KMS-11 (cell line): ENCODE results near the gene RPS6KA5.

Experiments
- H2AFZ ChIP-seq: fragments of 200-600 bp; sonication (generic); 2 replicates; pipeline ENCODE4 v1.6.1; 2016; ENCODE audit warnings: antibody characterized with exemption, mixed run types, low read depth
- H3K27ac ChIP-seq: fragments of 200-600 bp; sonication (generic); 2 replicates; pipeline ENCODE4 v1.6.1; 2016; ENCODE audit warnings: mild to moderate bottlenecking, mixed run types
- H3K27me3 ChIP-seq: fragments of 200-600 bp; sonication (generic); 2 replicates; pipeline ENCODE4 v1.6.1; 2017; ENCODE audit warnings: mild to moderate bottlenecking, low read depth, mixed run types, moderate library complexity; ENCODE audit not compliant: insufficient read depth
- H3K36me3 ChIP-seq: fragments of 200-600 bp; sonication (generic); 2 replicates; pipeline ENCODE4 v1.6.1; 2017; ENCODE audit warnings: mild to moderate bottlenecking, mixed run types; ENCODE audit not compliant: insufficient read depth
- H3K4me1 ChIP-seq: fragments of 200-600 bp; sonication (generic); 2 replicates; pipeline ENCODE4 v1.6.1; 2016; ENCODE audit warnings: mild to moderate bottlenecking, low read depth, mixed run types; ENCODE audit not compliant: poor library complexity, severe bottlenecking
- H3K4me2 ChIP-seq: fragments of 200-600 bp; sonication (generic); 2 replicates; pipeline ENCODE4 v1.7.0; 2016; ENCODE audit warnings: mild to moderate bottlenecking, mixed run types
- H3K4me3 ChIP-seq: fragments of 200-600 bp; sonication (generic); IDR thresholded peaks from 2 replicates; pipeline ENCODE4 v1.6.1; 2017; ENCODE audit warnings: low read depth, low read length, mixed read lengths; ENCODE audit not compliant: insufficient read depth
- H3K79me2 ChIP-seq: fragments of 200-600 bp; sonication (generic); 2 replicates; pipeline ENCODE4 v1.6.1; 2016; ENCODE audit warnings: low read depth, mixed run types; ENCODE audit not compliant: insufficient read depth
- H3K9ac ChIP-seq: fragments of 200-600 bp; sonication (generic); 2 replicates; pipeline ENCODE4 v1.6.1; 2016; ENCODE audit warnings: mild to moderate bottlenecking, mixed run types
- H4K20me1 ChIP-seq: fragments of 200-600 bp; sonication (generic); 2 replicates; pipeline ENCODE4 v1.6.1; 2016; ENCODE audit warnings: mild to moderate bottlenecking, mixed run types; ENCODE audit not compliant: insufficient read depth
- CTCF ChIP-seq: fragments of 200-600 bp; sonication (generic); conservative IDR thresholded peaks from 2 replicates; pipeline ENCODE4 v1.6.1; 2017; ENCODE audit warnings: low read depth, mild to moderate bottlenecking, antibody characterized with exemption, low read length, moderate library complexity, mixed read lengths

The RPS6KA5 gene

GRCh38 chr14:90905531-90905930 lies 154.9 kb downstream of the RPS6KA5 start:
- no peak overlapping the region for H3K4me2 ChIP-seq
- no peaks in the 10 kb centered on the region for H3K36me3 ChIP-seq
- H3K9ac ChIP-seq: no peak overlapping the region
- H3K27ac ChIP-seq: no peak overlapping the region
- no peaks in the 10 kb centered on the region for H3K4me1 ChIP-seq
- H4K20me1 ChIP-seq: no peaks in the 10 kb centered on the region
- TF ChIP-seq CTCF: no peak
- H3K79me2 ChIP-seq: no peaks in the 10 kb centered on the region
- no peak overlapping the region for H3K4me3 ChIP-seq
- H3K27me3 ChIP-seq: no peaks in the 10 kb centered on the region
- H2AFZ ChIP-seq: no peak overlapping the region

DNA sequence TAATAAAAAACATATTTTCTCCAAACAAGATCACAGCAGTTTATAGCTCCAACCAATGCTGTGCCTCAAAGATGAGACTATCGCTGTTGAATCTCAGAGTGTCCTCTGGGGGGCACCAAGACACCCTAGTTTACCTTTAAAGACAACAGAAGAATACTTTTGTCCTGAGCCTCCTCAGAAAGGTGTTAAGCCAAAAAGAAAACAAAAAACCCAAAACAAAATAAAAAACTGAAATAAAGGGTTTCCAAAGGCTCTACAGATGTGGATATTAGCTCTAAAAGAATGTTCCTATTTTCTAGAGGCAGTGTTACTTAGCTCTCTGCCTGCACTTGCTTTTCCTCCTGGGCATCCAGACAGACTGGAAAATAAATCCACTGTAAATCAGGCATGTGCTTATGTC lies 157.3 kb downstream of the RPS6KA5 start:
- TF ChIP-seq CTCF: peak; percentile 57
- no peak overlapping the region for H3K4me3 ChIP-seq
- no peak overlapping the region for H3K9ac ChIP-seq

GRCh38 chr14:90900476-90901083 lies 159.9 kb downstream of the RPS6KA5 start:
- H3K36me3 ChIP-seq: no peaks in the 10 kb centered on the region
- no peaks in the 10 kb centered on the region for H3K4me1 ChIP-seq
- H3K79me2 ChIP-seq: no peaks in the 10 kb centered on the region
- H3K27ac ChIP-seq: no peak overlapping the region
- no peaks in the 10 kb centered on the region for H4K20me1 ChIP-seq
- H3K4me3 ChIP-seq: no peak overlapping the region
- H3K27me3 ChIP-seq: no peaks in the 10 kb centered on the region
- TF ChIP-seq CTCF: no peak
- H2AFZ ChIP-seq: no peak overlapping the region
- H3K4me2 ChIP-seq: no peak overlapping the region
- no peak overlapping the region for H3K9ac ChIP-seq

More for the DNA sequence above, 157.3 kb downstream of the RPS6KA5 start:
- Histone ChIP-seq H3K4me2 (no peak overlapping the region), H4K20me1 (no peaks in the 10 kb centered on the region), H3K4me1 (no peaks in the 10 kb centered on the region), H3K27ac (no peak overlapping the region), H3K36me3 (no peaks in the 10 kb centered on the region), H3K27me3 (no peaks in the 10 kb centered on the region), H2AFZ (no peak overlapping the region), H3K79me2 (no peaks in the 10 kb centered on the region)

DNA sequence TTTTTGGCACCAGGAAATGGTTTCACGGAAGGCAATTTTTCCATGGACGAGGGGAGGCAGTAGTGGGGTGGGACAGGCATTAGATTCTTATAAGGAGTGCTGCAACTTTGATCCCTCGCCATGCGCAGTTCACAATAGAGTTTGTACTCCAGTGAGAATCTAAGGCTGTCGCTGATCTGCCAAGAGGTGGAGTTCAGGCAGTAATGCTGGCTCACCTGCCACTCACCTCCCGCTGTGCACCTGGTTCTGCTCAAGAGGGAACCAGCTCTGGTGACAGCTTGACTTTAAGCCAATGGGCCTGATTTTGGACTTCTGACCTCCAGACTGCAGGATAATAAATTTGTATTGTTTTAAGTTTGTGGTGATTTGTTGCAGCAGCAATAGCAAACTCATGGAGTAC lies 163.4 kb downstream of the RPS6KA5 start:
- Histone ChIP-seq H3K9ac (no peak overlapping the region), H3K4me3 (no peak overlapping the region), H3K4me2 (no peak overlapping the region), H3K27me3 (no peaks in the 10 kb centered on the region), H4K20me1 (no peaks in the 10 kb centered on the region), H2AFZ (no peak overlapping the region), H3K79me2 (no peaks in the 10 kb centered on the region), H3K36me3 (no peaks in the 10 kb centered on the region), H3K27ac (no peak overlapping the region), H3K4me1 (no peaks in the 10 kb centered on the region)
- TF ChIP-seq CTCF: no peak
